GM23248 (cell line): ENCODE data around the gene TUFT1. TPM values are rescaled to one million over a fixed set of nuclear protein-coding genes. Genes with fewer than 3 reads are reported as not detected.

Experiments
- DNase-seq: peaks from one replicate; pipeline ENCODE4 v3.0.0-alpha.2; 2015
- H2AFZ ChIP-seq: fragments of 200-600 bp; sonication (generic); 2 replicates; pipeline ENCODE4 v1.6.1; 2016; ENCODE audit warnings: antibody characterized with exemption
- H3F3A ChIP-seq: fragments of 200-600 bp; sonication (generic); 2 replicates; pipeline ENCODE4 v1.6.1; 2016; ENCODE audit warnings: mild to moderate bottlenecking, antibody characterized with exemption, mixed run types; ENCODE audit not compliant: insufficient read depth
- H3K27ac ChIP-seq: fragments of 200-600 bp; sonication (generic); 2 replicates; pipeline ENCODE4 v1.5.1; 2016; ENCODE audit warnings: mild to moderate bottlenecking
- H3K27me3 ChIP-seq: fragments of 200-600 bp; sonication (generic); replicated peaks from 2 replicates; pipeline ENCODE4 v1.6.1; 2016; ENCODE audit warnings: mild to moderate bottlenecking; ENCODE audit not compliant: insufficient read depth
- H3K36me3 ChIP-seq: fragments of 200-600 bp; sonication (generic); 2 replicates; pipeline ENCODE4 v1.6.1; 2016; ENCODE audit warnings: low read depth, mild to moderate bottlenecking
- H3K4me1 ChIP-seq: fragments of 200-600 bp; sonication (generic); 2 replicates; pipeline ENCODE4 v1.6.1; 2016; ENCODE audit warnings: mild to moderate bottlenecking; ENCODE audit not compliant: insufficient read depth
- H3K4me2 ChIP-seq: fragments of 200-600 bp; sonication (generic); one replicate; pipeline ENCODE4 v1.6.1; 2016; ENCODE audit warnings: mild to moderate bottlenecking; ENCODE audit not compliant: unreplicated experiment
- H3K4me3 ChIP-seq: fragments of 200-600 bp; sonication (generic); 2 replicates; pipeline ENCODE4 v1.5.1; 2016; ENCODE audit warnings: mild to moderate bottlenecking
- H3K79me2 ChIP-seq: fragments of 200-600 bp; sonication (generic); 2 replicates; pipeline ENCODE4 v1.6.1; 2016; ENCODE audit warnings: mild to moderate bottlenecking; ENCODE audit not compliant: insufficient read depth
- H3K9ac ChIP-seq: fragments of 200-600 bp; sonication (generic); 2 replicates; pipeline ENCODE4 v1.6.1; 2016; ENCODE audit warnings: mild to moderate bottlenecking
- H3K9me2 ChIP-seq: fragments of 200-600 bp; sonication (generic); 2 replicates; pipeline ENCODE4 v1.6.1; 2016; ENCODE audit warnings: mixed run types, mild to moderate bottlenecking, moderate library complexity; ENCODE audit not compliant: insufficient read depth
- H3K9me3 ChIP-seq: fragments of 200-600 bp; sonication (generic); one replicate; pipeline ENCODE4 v1.6.1; 2017; ENCODE audit warnings: low read depth
- H4K20me1 ChIP-seq: fragments of 200-600 bp; sonication (generic); 2 replicates; pipeline ENCODE4 v1.6.0; 2016; ENCODE audit not compliant: insufficient read depth
- EZH2 ChIP-seq: fragments of 200-600 bp; sonication (generic); IDR thresholded peaks from 2 replicates; pipeline ENCODE4 v1.6.1; 2018; ENCODE audit warnings: antibody characterized with exemption, mild to moderate bottlenecking; ENCODE audit not compliant: insufficient read depth, poor library complexity, severe bottlenecking
- EZH2phosphoT487 ChIP-seq: fragments of 200-600 bp; sonication (generic); IDR thresholded peaks from 2 replicates; pipeline ENCODE4 v1.6.1; 2018; ENCODE audit warnings: antibody characterized with exemption, moderate library complexity, mild to moderate bottlenecking, low read depth; ENCODE audit not compliant: insufficient read depth
- WGBS, 2 experiments: methylation state at CpG; one replicate each; pipeline ENCODE4 v1.1.6; 2015 to 2017; ENCODE audit warnings: low lambda C conversion rate in 2 of 2, low coverage in 1 of 2; ENCODE audit errors: missing lambda C conversion rate in 2 of 2; 5-methylcytosine and 5-hydroxymethylcytosine counted together
- in situ Hi-C: fragments of 300-500 bp; cut with MboI; formaldehyde crosslinking; loops from 2 replicates; pipeline ENCODE4 v1.15.0; 2020
- microRNA counts: library from miRNA; unstranded; fragments of <30 nt; microRNA quantifications from one replicate; lab custom pipeline; 2016
- microRNA-seq: library from miRNA; unstranded; fragments of <30 nt; microRNA quantifications from one replicate; pipeline ENCODE4, GENCODE V29; 2016; ENCODE audit warnings: borderline number of aligned reads
- polyA plus RNA-seq: library from polyadenylated mRNA; unstranded; fragments of >200 nt; fragmentation: Nextera tagmentation; extraction: Ambion mirVana; gene quantifications from 2 replicates; pipeline ENCODE4 v1.2.1, GENCODE V29; 2016
- small RNA-seq: library from RNA; depleted of rRNA; stranded (forward); fragments of <200 nt; gene quantifications from one replicate; pipeline ENCODE3, GENCODE V24; 2014; ENCODE audit warnings: low read depth, low replicate concordance
- total RNA-seq: library from RNA; depleted of rRNA; stranded (reverse); fragments of >200 nt; shearing (Covaris generic); gene quantifications from 2 replicates; pipeline ENCODE4 v1.2.3, GENCODE V29; 2014; rRNA removed

TUFT1 gene
- total and polyA plus RNA-seq, 2 experiments from 2014 or later: 19.2 to 20.3 TPM

DNA sequence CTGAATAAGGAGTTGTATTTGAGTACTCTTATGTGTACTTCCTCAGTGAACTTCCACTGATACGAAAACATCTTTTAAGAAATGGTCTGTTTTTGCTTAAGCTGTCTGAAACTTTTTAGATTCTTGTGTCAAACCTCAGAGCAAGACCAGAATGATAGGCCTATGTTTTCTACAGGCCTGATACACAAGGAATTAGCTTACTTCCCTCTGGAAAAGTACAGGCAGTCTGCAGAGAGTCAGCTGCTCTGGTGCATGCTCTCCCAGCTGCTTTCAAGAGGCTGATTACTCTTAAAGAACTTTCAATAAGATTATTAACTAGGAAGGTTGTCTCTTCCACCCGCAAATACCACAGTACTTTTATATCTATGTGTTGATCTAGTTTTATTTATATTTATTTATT, 81.2 kb downstream of the TUFT1 start:
- Histone ChIP-seq H3K79me2 (peaks cover 95% of the 10 kb centered on the region), H4K20me1 (peaks cover 5% of the 10 kb centered on the region; the same call in 1 of the 2 replicates), H3K36me3 (no peaks in the 10 kb centered on the region), H3K4me3 (no peak overlapping the region), H3K4me1 (peaks cover 24% of the 10 kb centered on the region), H3K9me2 (no peaks in the 10 kb centered on the region), H3K27ac (no peak overlapping the region), H3F3A (peaks cover 14% of the 10 kb centered on the region; the same call in 1 of the 2 replicates), H2AFZ (no peak overlapping the region), H3K27me3 (no peaks in the 10 kb centered on the region), H3K9me3 (no peaks in the 10 kb centered on the region), H3K4me2 (no peak overlapping the region), H3K9ac (no peak overlapping the region)
- in situ Hi-C loops: no loop called here
- TF ChIP-seq EZH2 (no peak), EZH2phosphoT487 (no peak)
- no peak for DNase-seq
- 37 to 45% methylated on average over 2 of the region's 2 CpGs for WGBS, 2 experiments

GRCh38 chr1:151624783-151625182, 84.7 kb downstream of the TUFT1 start:
- H3K9me2 ChIP-seq: no peaks in the 10 kb centered on the region
- no peak overlapping the region for H3K4me2 ChIP-seq
- no peak overlapping the region for H3K27ac ChIP-seq
- peaks cover 5% of the 10 kb centered on the region; the same call in 1 of the 2 replicates for H4K20me1 ChIP-seq
- TF ChIP-seq EZH2: no peak
- no peak for TF ChIP-seq EZH2phosphoT487
- no peaks in the 10 kb centered on the region for H3K36me3 ChIP-seq
- H3F3A ChIP-seq: peaks cover 9% of the 10 kb centered on the region; the same call in 1 of the 2 replicates
- H3K4me1 ChIP-seq: peaks cover 10% of the 10 kb centered on the region
- H3K9me3 ChIP-seq: no peaks in the 10 kb centered on the region
- no peaks in the 10 kb centered on the region for H3K27me3 ChIP-seq
- no peak for DNase-seq
- H3K4me3 ChIP-seq: no peak overlapping the region
- 99 to 100% methylated on average over 3 of the region's 3 CpGs for WGBS, 2 experiments
- no peak overlapping the region for H3K9ac ChIP-seq
- H2AFZ ChIP-seq: no peak overlapping the region
- H3K79me2 ChIP-seq: peaks cover 92% of the 10 kb centered on the region
- in situ Hi-C loops: no loop called here

DNA sequence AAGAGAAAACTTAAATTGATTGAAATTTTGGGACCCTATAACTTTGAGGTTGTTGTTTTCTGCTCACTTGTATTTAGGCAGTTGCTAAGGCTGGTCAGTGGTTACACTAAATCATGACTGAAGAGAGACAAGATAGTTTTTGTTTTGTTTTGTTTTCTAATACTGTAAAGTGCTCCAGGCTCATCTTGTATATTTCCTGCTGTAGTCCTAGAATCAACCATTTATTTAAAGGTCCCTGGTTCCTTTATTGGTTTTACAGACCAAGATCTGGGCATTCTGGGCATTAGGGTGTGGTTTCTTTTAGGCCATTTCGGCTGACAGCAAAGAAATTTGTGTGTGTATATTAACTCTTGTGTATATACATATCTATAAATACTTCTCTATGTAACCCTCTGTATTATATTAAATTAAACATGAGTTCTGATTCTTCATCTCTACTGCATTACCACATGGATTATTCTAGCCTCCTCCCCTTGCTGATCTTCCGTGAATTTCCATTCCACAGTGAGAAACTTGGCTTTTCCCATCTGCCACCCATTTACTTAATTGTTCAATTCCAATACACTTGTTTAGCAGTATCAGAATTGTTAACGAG, 86.7 kb downstream of the TUFT1 start:
- Histone ChIP-seq H3K36me3 (no peaks in the 10 kb centered on the region), H3K9me3 (no peaks in the 10 kb centered on the region), H3K27ac (no peak overlapping the region), H3K79me2 (peaks cover 85% of the 10 kb centered on the region), H3K4me1 (no peaks in the 10 kb centered on the region), H3K4me3 (no peak overlapping the region), H3K9me2 (no peaks in the 10 kb centered on the region), H4K20me1 (peaks cover 4% of the 10 kb centered on the region; the same call in 1 of the 2 replicates), H3K4me2 (no peak overlapping the region), H3F3A (0 out of 2 replicates have a peak, but pooled peaks cover 4% of the 10 kb centered on the region), H3K9ac (no peak overlapping the region), H3K27me3 (no peaks in the 10 kb centered on the region), H2AFZ (no peak overlapping the region)
- TF ChIP-seq EZH2 (no peak), EZH2phosphoT487 (no peak)
- in situ Hi-C loops: no loop called here
- no peak for DNase-seq
- WGBS, 2 experiments: 67 to 70% methylated on average over 3 of the region's 3 CpGs

DNA sequence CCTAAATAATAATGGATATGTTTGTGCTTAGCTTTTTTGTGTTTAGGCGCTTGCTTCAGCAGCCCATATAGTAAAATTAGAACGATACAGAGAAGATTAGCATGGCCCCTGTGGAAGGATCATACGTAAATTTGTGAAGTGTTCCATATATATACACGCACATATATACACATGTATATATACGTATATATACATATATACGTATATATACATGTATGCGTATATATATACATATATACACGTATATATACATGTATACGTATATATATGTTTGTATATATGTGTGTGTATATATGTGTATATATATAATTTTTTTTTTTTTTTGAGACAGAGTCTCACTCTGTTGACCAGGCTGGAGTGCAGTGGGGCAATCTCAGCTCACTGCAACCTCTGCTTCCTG, 89.2 kb downstream of the TUFT1 start:
- WGBS, 2 experiments: 78 to 82% methylated on average over 9 of the region's 9 CpGs
- H3K27me3 ChIP-seq: no peaks in the 10 kb centered on the region
- no peak overlapping the region for H2AFZ ChIP-seq
- H4K20me1 ChIP-seq: no peaks in the 10 kb centered on the region
- H3K9me2 ChIP-seq: no peaks in the 10 kb centered on the region
- H3K4me3 ChIP-seq: no peak overlapping the region
- H3F3A ChIP-seq: no peaks in the 10 kb centered on the region
- H3K4me2 ChIP-seq: no peak overlapping the region
- no peaks in the 10 kb centered on the region for H3K9me3 ChIP-seq
- H3K27ac ChIP-seq: no peak overlapping the region
- H3K9ac ChIP-seq: no peak overlapping the region
- H3K79me2 ChIP-seq: peaks cover 84% of the 10 kb centered on the region
- in situ Hi-C loops: no loop called here
- TF ChIP-seq EZH2phosphoT487: no peak
- no peak for TF ChIP-seq EZH2
- no peaks in the 10 kb centered on the region for H3K4me1 ChIP-seq
- DNase-seq: no peak
- no peaks in the 10 kb centered on the region for H3K36me3 ChIP-seq

MicroRNAs encoded within 50 kb of the gene (microRNA counts, 767-probe panel; counts per million panel counts)
- 447 counts per million, percentile 86 among the panel's probes with 10 or more counts for microRNA hsa-miR-554 (lab: Ali Mortazavi, UCI)

Small RNA genes within 50 kb of the gene (microRNA-seq; reads per million reads assigned to microRNA genes)
- not detected for gene MIR554

Small RNA genes within 50 kb of the gene (small RNA-seq; reads per million reads assigned to genes)
- gene MIR554 (not detected), gene RF00405 (not detected), gene RNU6-1062P (not detected)

Other genes with a start within 250 kb of the TUFT1 start
- gene PI4KB, start 212.9 kb upstream of the TUFT1 start, total RNA-seq: 51.7 and 65.9 TPM in 2 replicates
- gene PI4KB, start 212.9 kb upstream of the TUFT1 start, polyA plus RNA-seq: 47.5 and 50.2 TPM in 2 replicates
- gene RFX5, start 193.1 kb upstream of the TUFT1 start, total RNA-seq: 14.4 and 20.0 TPM in 2 replicates
- 11.0 and 11.3 TPM in 2 replicates for gene RFX5, start 193.1 kb upstream of the TUFT1 start, polyA plus RNA-seq
- gene SELENBP1, start 167.6 kb upstream of the TUFT1 start, total RNA-seq: 3.5 and 4.0 TPM in 2 replicates
- gene SELENBP1, start 167.6 kb upstream of the TUFT1 start, polyA plus RNA-seq: 3.0 and 3.8 TPM in 2 replicates
- 214 and 262 TPM in 2 replicates for gene PSMB4, start 140.7 kb upstream of the TUFT1 start, total RNA-seq
- 186 and 193 TPM in 2 replicates for gene PSMB4, start 140.7 kb upstream of the TUFT1 start, polyA plus RNA-seq
- gene POGZ, start 80.8 kb upstream of the TUFT1 start, total RNA-seq: 14.7 and 14.9 TPM in 2 replicates
- 11.6 and 15.5 TPM in 2 replicates for gene POGZ, start 80.8 kb upstream of the TUFT1 start, polyA plus RNA-seq
- not detected in 2 replicates for gene CGN, start 28.9 kb upstream of the TUFT1 start, total RNA-seq
- gene CGN, start 28.9 kb upstream of the TUFT1 start, polyA plus RNA-seq: 0.06 TPM in 1 of 2 replicates, not detected in the other
- gene SNX27, start 71.7 kb downstream of the TUFT1 start, total RNA-seq: 12.0 and 14.8 TPM in 2 replicates
- 17.9 and 18.0 TPM in 2 replicates for gene SNX27, start 71.7 kb downstream of the TUFT1 start, polyA plus RNA-seq
- not detected in 2 replicates for gene CELF3, start 176.5 kb downstream of the TUFT1 start, total RNA-seq
- not detected in 2 replicates for gene CELF3, start 176.5 kb downstream of the TUFT1 start, polyA plus RNA-seq
- not detected in 2 replicates for gene RIIAD1, start 181.2 kb downstream of the TUFT1 start, total RNA-seq
- 1.1 and 1.2 TPM in 2 replicates for gene RIIAD1, start 181.2 kb downstream of the TUFT1 start, polyA plus RNA-seq
- gene MRPL9, start 223.2 kb downstream of the TUFT1 start, total RNA-seq: 62.1 and 70.2 TPM in 2 replicates
- 71.7 and 74.9 TPM in 2 replicates for gene MRPL9, start 223.2 kb downstream of the TUFT1 start, polyA plus RNA-seq